Prostate gland (tissue), 2 donors: ENCODE results near the gene TSPAN10. TPM values are rescaled to one million over a fixed set of nuclear protein-coding genes. Genes with fewer than 3 reads are reported as not detected.

Experiments used
- DNase-seq: peaks from one replicate; pipeline ENCODE4 v3.0.0-alpha.2; 2019; ENCODE audit warnings: low spot score
- H3K27ac ChIP-seq, 2 donors: fragments of 200-600 bp; sonication (generic); 2 replicates each; pipeline ENCODE4 v1.5.1; 2017 to 2019
- H3K27me3 ChIP-seq: fragments of 200-600 bp; sonication (generic); replicated peaks from 2 replicates; pipeline ENCODE4 v1.5.1; 2019; ENCODE audit not compliant: insufficient read depth
- H3K36me3 ChIP-seq, 2 donors: fragments of 200-600 bp; sonication (generic); 1 replicate in 1 of 2; 2 replicates in 1 of 2; pipeline versions ENCODE4 v1.5.1 to v1.8.1; 2017 to 2019
- H3K4me1 ChIP-seq: fragments of 200-600 bp; sonication (generic); replicated peaks from 2 replicates; pipeline ENCODE4 v1.5.1; 2019
- H3K4me3 ChIP-seq, 2 donors: fragments of 200-600 bp; sonication (generic); 2 replicates each; pipeline ENCODE4 v1.5.1; 2017 to 2019
- H3K9me3 ChIP-seq: fragments of 200-600 bp; sonication (generic); 2 replicates; pipeline ENCODE4 v1.5.1; 2017
- POLR2A ChIP-seq: fragments of 450-650 bp; IDR thresholded peaks from one replicate; pipeline ENCODE4 v1.6.1; 2016; ENCODE audit warnings: antibody characterized with exemption, mild to moderate bottlenecking
- POLR2AphosphoS5 ChIP-seq: sonication (generic); formaldehyde crosslinking; IDR thresholded peaks from one replicate; pipeline ENCODE4 v1.6.1; 2017; ENCODE audit warnings: antibody characterized with exemption
- WGBS: methylation state at CpG from one replicate; pipeline ENCODE4 v1.1.5; 2018; 5-methylcytosine and 5-hydroxymethylcytosine counted together
- intact Hi-C: fragments of 100-400 bp; cut with DNase I; formaldehyde crosslinking; loops from one replicate; pipeline ENCODE4 v1.14.2; 2022
- total RNA-seq, 2 donors: library from RNA; depleted of rRNA; stranded (reverse); fragments of >200 nt; gene quantifications; one replicate each; pipeline ENCODE4 v1.1.0, GENCODE V29; 2016
- TF ChIP-seq, protein P1 (sequence below), 4 experiments: fragments of 200-600 bp in 2 of 4; fragments of 450-650 bp in 2 of 4; sonication (generic) in 2 of 4; IDR thresholded peaks; 1 replicate in 3 of 4; 2 replicates in 1 of 4; pipeline ENCODE4 v1.5.1; 2016 to 2019; ENCODE audit warnings: antibody characterized with exemption in 4 of 4, mild to moderate bottlenecking in 2 of 4, moderate library complexity in 2 of 4

TSPAN10 gene
- total RNA-seq, 2 donors from 2014 or later: 2.5 to 2.9 TPM

DNA sequence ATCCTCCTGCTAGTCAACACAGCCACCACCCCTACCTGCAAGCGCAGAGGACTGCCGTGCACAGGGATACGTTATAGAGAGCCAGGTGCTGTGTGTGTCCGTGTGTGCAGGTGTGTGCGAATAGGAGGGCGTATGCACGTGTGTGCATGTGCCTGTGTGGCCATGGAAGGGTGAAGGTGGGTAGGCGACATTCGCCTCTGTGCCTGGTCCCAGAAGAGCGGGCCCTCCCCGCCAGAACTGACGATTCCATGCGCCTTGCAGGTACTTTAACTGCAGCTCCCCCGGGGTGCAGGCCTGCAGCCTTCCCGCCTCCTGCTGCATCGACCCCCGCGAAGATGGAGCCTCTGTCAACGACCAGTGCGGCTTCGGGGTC, 10.6 kb downstream of the TSPAN10 start:
- no peaks in the 10 kb centered on the region for H3K36me3 ChIP-seq
- intact Hi-C loops: no loop called here
- DNase-seq: no peak
- H3K4me1 ChIP-seq: no peaks in the 10 kb centered on the region
- no peaks in the 10 kb centered on the region for H3K9me3 ChIP-seq
- no peak overlapping the region for H3K27ac ChIP-seq
- peaks cover 15% of the 10 kb centered on the region for H3K27me3 ChIP-seq
- no peak for TF ChIP-seq POLR2A
- no peak for TF ChIP-seq POLR2AphosphoS5
- TF ChIP-seq, protein P1, sequence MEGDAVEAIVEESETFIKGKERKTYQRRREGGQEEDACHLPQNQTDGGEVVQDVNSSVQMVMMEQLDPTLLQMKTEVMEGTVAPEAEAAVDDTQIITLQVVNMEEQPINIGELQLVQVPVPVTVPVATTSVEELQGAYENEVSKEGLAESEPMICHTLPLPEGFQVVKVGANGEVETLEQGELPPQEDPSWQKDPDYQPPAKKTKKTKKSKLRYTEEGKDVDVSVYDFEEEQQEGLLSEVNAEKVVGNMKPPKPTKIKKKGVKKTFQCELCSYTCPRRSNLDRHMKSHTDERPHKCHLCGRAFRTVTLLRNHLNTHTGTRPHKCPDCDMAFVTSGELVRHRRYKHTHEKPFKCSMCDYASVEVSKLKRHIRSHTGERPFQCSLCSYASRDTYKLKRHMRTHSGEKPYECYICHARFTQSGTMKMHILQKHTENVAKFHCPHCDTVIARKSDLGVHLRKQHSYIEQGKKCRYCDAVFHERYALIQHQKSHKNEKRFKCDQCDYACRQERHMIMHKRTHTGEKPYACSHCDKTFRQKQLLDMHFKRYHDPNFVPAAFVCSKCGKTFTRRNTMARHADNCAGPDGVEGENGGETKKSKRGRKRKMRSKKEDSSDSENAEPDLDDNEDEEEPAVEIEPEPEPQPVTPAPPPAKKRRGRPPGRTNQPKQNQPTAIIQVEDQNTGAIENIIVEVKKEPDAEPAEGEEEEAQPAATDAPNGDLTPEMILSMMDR (IDR thresholded peaks at IDR 0.05): no peak
- no peak overlapping the region for H3K4me3 ChIP-seq
- 29% methylated on average over 13 of the region's 21 CpGs for WGBS

DNA sequence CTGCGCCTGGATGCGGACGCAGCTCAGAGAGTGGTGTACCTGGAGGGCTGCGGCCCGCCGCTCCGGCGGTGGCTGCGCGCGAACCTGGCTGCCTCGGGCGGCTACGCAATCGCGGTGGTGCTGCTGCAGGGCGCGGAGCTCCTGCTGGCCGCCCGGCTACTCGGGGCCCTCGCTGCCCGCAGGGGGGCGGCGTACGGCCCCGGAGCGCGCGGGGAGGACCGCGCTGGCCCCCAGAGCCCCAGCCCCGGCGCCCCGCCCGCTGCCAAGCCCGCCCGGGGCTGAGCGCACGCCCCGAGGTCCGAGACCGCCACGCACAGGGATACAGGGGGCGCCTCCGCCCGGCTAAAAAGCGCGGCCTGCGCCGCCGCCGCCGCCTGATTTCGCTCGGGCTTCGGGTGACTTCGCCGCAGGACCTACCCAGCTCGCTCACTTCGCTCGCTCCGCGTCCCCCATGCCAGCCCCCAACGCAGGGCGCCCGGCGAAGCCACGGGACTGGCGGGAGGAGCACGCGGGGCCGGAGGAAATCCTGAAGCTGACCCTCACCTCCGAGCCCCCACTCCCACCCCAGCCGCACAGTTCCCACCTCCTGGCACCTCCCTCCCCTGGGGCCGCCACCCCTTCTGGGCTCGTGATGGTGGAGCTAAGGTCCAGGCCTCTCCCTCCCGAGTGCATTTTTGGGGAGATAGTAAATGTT, 11.2 kb downstream of the TSPAN10 start:
- Histone ChIP-seq H3K4me1 (no peaks in the 10 kb centered on the region), H3K4me3 (no peak overlapping the region), H3K27ac (no peak overlapping the region), H3K36me3 (no peaks in the 10 kb centered on the region), H3K9me3 (no peaks in the 10 kb centered on the region), H3K27me3 (peaks cover 15% of the 10 kb centered on the region)
- no peak for TF ChIP-seq POLR2AphosphoS5
- TF ChIP-seq, protein P1 (IDR thresholded peaks at IDR 0.05): no peak
- no peak for TF ChIP-seq POLR2A
- WGBS: 5% methylated on average over 67 of the region's 78 CpGs
- no peak for DNase-seq
- intact Hi-C loops: no loop called here

DNA sequence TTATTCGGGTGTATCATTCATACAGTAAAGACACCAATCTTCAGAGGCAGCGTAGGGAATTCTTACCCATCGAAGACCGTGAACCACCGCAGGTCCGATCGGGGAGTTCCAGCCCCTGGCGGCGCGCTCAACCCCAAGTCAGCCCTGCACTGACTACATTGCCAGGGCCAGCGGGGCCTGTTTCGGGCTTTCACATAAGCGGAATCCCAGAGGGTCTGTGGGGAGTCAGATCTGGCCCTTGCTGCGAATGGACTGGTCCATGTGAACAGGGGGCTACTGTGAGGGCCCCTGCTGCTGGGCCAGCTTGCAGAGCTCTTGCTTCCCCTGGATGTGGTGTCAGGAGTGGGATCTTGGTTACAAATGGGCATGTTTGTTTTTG, 11.7 kb downstream of the TSPAN10 start:
- H3K27ac ChIP-seq: no peak overlapping the region
- no peak for DNase-seq
- no peaks in the 10 kb centered on the region for H3K4me1 ChIP-seq
- no peaks in the 10 kb centered on the region for H3K36me3 ChIP-seq
- H3K4me3 ChIP-seq: no peak overlapping the region
- TF ChIP-seq POLR2A: no peak
- TF ChIP-seq POLR2AphosphoS5: no peak
- TF ChIP-seq, protein P1 (IDR thresholded peaks at IDR 0.05): no peak
- no peaks in the 10 kb centered on the region for H3K9me3 ChIP-seq
- intact Hi-C loops: no loop called here
- H3K27me3 ChIP-seq: peaks cover 15% of the 10 kb centered on the region
- 74% methylated on average over 14 of the region's 14 CpGs for WGBS

DNA sequence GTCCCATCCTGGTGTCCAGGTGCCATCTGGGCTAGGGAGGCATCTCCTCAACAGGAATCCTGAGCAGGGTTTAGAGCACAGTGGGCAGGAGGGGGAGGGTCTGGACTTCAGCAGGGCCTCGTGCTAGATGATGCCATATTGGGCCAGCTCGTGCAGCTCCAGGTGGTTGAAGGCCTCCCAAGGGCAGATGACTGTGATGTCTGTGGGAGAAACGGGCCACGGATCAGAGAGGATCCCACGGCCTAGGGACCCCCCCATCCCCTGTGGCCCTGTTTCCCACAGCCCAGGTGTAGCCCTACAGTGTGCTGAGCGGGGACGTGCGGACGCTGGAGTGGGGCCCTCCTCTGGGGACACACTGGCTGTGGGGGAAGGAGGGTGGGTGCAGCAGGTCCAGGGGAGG, 14.0 kb downstream of the TSPAN10 start:
- WGBS: 70% methylated on average over 9 of the region's 9 CpGs
- no peaks in the 10 kb centered on the region for H3K36me3 ChIP-seq
- TF ChIP-seq, protein P1 (IDR thresholded peaks at IDR 0.05): no peak
- TF ChIP-seq POLR2AphosphoS5: no peak
- TF ChIP-seq POLR2A: no peak
- peaks cover 15% of the 10 kb centered on the region for H3K27me3 ChIP-seq
- no peak for DNase-seq
- no peak overlapping the region for H3K4me3 ChIP-seq
- intact Hi-C loops: no loop called here
- no peaks in the 10 kb centered on the region for H3K4me1 ChIP-seq
- H3K9me3 ChIP-seq: no peaks in the 10 kb centered on the region
- H3K27ac ChIP-seq: no peak overlapping the region

DNA sequence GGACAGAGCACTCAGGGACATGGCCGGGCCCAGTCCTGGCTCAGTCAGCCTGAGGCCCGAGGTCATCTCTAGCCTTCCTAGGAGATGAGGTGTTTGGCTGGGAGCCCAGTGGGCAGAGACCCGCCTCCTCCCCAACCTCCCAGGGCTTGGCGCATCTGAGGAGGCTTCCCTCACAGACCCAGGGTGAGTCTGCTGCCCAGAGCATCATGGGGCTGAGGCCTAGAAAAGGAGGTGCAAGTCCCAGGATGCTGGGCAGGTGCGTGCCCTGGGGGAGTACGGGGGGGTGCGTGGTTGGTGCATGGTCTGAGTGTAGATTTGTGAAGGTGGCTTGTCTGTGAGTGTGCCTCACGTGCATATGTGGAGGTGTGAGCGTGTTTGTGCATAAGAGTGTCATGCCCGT, 14.7 kb downstream of the TSPAN10 start:
- no peaks in the 10 kb centered on the region for H3K4me1 ChIP-seq
- TF ChIP-seq POLR2A: no peak
- TF ChIP-seq POLR2AphosphoS5: no peak
- TF ChIP-seq, protein P1 (IDR thresholded peaks at IDR 0.05): no peak
- intact Hi-C loops: no loop called here
- no peaks in the 10 kb centered on the region for H3K9me3 ChIP-seq
- no peak for DNase-seq
- no peak overlapping the region for H3K27ac ChIP-seq
- peaks cover 15% of the 10 kb centered on the region for H3K27me3 ChIP-seq
- whole genome bisulfite sequencing: 79% methylated on average over 9 of the region's 10 CpGs
- no peaks in the 10 kb centered on the region for H3K36me3 ChIP-seq
- no peak overlapping the region for H3K4me3 ChIP-seq
